GM19438 (cell line): ENCODE results near the gene TTC9B.
"Not testable (repeated sequence)": the region's sequence is repeated elsewhere in the genome, so short reads cannot be mapped to it uniquely, and the experiment has no call there.

Source experiments
- ATAC-seq: cut with Tn5 transposase; IDR thresholded peaks from one replicate; pipeline ENCODE4 v1.9.1; 2021; ENCODE audit warnings: low read depth; ENCODE audit not compliant: unreplicated experiment

TTC9B gene

GRCh38 chr19:40234429-40235237 lies 16.4 kb upstream of the TTC9B start:
- ATAC-seq, result no peak

DNA sequence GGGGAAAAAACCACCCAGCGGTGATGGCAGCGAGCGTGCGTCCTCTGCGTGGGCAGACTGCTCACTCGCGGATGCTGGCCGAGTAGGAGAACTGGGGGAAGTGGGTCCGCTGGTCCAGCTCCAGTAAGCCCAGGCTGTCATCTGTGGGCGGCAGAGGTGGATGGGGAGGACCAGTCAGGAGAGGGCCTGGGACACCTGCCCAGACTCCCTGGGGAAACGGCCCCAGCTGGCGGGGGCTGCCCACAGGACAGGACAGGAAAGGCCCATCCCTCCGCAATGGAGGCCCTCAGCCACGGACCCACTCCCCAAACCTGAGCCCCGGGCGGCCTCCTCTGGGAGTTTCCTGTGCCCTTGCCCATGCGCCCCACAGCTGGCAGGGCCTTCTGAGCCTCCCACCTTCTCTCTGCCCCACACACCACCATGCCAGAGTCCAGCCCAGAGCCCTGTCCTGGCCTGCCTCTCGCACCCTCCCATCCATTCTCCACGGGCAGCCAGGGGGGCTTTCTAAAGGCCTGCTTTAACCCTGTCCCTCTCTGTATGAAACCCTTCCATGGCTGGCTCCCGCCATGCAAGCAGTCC lies 15.7 kb upstream of the TTC9B start:
- no peak for ATAC-seq

DNA sequence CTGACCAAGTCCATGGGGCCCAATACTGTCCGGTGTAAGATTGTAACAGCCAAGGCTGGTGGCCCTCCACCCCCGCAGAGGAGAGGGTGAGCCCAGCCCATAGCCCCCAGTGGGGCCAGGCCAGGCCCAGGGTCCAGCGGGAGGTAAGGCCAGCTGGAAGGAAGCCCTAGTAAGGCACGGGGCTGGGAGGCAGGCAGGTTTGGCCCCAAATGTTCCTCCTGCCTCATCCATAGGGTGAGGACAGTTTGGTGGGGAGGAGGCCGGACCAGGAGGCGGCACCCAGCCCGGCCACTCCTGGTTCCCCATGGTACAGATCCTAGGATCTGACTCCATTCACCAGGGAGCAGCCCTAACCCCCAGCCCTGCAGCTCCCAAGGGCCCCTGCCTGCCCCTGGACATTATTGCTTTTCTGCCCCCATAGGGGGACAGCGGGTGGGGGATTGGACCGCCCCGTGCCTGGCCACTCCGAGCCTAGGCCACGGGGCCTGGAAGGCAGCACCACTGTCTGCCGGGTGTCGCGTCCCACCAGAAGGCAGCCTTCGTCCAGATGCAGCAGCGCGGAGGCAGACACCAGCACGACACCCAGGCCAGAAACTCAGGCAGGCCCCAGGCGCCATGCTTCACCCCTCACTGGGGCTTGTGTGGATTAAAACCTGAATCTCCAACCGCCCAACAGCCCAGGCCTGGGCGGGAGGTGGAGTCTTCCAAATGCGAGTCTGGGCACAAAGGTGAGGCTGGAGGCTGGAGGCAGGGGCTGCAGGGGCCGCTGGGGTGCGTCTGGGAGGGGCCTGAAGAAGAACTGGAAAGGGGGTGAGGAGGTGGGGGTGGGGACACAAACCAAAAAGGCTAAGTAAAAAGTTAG lies 15.0 kb upstream of the TTC9B start:
- no peak for ATAC-seq

DNA sequence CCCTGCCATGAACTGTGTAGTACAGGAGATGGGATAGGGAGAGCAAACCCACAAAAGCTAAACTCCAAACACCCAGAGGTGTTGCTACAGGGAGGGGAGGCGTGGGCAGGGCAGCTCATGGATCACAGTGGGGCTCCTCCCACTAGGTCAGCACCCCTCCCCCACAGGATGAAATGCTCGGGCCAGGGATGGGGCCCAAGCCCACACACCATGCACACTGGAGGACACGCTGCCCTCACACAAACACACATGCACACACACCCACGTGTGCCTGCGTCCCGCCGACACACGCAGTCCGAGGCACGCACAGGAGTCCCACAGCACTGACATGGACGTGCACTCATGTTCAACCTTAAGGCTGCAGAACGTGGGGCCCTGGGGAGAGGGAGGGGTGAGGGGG lies 14.3 kb upstream of the TTC9B start:
- no peak for ATAC-seq

- ATAC-seq, result no peak
These were observed 13.6 kb upstream of the TTC9B start for GRCh38 chr19:40231544-40232424.

- no peak for ATAC-seq
These were observed 12.9 kb upstream of the TTC9B start for GRCh38 chr19:40231057-40231456.

GRCh38 chr19:40229926-40230417 lies 11.8 kb upstream of the TTC9B start:
- no peak for ATAC-seq

DNA sequence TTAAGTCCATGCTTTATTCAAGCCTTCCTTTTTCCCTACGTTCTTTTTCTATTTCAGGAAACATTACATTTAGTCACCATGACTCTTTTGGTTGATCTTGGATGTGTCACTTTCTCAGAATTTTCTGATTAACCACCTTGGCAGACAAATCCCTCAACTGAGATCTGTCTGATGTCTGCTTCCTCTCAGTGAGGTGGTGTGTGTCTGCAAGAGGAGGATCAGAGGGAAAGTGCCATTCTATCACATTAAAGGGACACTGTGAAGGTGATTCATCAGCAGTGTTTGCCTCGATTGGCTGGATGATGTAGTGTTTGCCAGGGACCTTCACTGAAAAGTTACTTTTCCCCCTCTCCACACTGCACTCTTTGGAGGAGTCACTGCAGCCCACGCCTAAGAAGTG lies 11.3 kb upstream of the TTC9B start:
- no peak for ATAC-seq

- no peak for ATAC-seq
These were observed 10.7 kb upstream of the TTC9B start for GRCh38 chr19:40228863-40229262.

DNA sequence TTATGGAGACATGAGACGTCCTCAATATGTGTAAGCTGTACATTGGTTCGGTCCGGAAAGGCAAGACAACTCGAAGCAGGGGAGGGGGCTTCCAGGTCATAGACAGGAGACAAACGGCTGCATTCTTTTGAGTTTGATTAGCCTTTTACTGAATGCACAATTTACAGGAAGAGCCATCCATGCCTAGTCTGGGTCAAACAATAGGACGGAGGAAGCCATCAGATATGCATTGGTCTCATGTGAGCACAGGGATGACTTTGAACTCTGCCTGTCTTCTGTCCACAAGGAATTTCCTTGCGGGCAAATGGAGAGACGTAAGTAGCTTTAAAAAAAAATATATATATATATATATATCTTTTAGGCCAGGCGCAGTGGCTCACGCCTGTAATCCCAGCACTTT lies 10.2 kb upstream of the TTC9B start:
- ATAC-seq, result no peak

DNA sequence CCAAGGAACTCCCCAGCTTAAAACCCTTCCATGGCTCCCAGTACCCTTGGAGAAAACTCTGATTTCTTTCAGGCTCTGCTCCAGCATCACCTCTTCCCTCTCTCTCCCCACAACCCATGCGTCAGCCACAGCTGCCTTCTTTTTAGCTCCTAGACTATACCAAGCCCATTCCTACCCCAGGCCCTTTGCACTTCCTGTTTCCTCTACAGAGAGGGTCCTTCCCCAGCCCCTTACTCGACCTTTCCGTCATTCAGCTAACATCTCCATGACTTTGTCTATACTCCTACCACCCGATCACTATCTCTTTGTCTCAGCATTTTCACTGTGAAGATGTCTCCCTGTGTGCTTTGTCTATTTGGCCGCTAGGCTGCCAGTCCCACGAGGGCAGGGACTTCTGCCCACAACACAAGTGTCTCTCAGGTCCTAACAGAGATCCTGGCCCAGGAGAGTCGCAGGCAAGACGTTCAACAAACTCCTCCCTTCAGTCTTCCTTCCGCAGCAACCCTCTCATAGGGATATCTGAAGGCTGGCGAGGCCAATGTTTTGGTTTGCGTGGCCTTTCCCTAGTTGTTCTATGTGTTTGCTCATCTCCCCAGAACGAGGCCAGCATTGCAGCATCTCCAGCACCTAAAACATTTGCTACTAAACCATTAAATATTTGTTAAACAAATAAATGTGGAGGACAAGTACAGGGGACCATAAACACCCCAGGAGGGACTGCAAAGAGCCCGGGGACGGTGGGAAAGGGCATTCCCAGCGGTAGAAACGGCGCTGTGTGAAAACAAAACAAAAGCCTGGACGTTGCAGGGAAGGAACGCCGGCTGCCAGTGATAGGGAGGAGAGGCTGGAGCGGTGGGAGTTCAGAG lies 7.5 kb upstream of the TTC9B start:
- no peak for ATAC-seq

- ATAC-seq, result no peak
These were observed 6.4 kb upstream of the TTC9B start for GRCh38 chr19:40224342-40225150.

- ATAC-seq, result no peak
These were observed 5.1 kb upstream of the TTC9B start for GRCh38 chr19:40223135-40223822.

DNA sequence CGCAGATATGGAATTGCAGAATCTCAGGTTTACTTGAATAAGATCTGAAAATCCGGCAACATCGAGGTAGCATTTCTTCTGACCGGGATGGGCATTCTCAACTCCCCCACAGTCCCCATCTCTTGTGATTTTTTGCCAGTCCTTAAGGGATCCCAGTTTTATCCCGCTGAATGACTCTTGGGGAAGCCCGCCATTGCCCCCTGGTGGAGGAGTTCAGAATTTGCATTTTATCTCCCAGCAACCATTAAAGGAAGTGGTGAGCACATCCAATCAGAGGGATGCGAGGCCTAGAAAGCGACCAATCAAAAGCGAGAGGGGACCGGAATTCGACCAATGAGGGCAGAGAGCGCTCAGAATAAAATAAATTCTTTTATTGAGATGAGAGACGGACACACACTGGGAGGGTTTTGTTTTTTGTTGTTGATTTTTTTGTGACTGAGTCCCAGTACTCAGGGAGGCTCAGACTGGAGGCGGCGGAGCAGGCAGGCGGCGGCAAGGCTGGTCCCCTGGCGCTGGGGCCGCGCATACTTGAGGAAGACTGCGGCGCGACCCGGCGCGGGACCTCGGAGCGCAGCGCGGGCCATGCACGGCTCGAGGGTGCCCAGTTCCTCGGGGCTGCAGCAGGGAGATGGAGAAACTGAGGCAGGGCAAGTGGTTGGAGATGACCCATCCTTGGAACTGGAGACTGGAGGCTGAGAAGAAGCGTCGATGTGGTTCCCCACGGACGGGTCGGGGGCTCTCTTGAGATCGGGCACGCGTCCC lies 3.9 kb upstream of the TTC9B start:
- no peak for ATAC-seq

- no peak for ATAC-seq
These were observed 2.5 kb upstream of the TTC9B start for GRCh38 chr19:40220674-40221073.

GRCh38 chr19:40219721-40220276 lies 1.6 kb upstream of the TTC9B start:
- no peak for ATAC-seq

DNA sequence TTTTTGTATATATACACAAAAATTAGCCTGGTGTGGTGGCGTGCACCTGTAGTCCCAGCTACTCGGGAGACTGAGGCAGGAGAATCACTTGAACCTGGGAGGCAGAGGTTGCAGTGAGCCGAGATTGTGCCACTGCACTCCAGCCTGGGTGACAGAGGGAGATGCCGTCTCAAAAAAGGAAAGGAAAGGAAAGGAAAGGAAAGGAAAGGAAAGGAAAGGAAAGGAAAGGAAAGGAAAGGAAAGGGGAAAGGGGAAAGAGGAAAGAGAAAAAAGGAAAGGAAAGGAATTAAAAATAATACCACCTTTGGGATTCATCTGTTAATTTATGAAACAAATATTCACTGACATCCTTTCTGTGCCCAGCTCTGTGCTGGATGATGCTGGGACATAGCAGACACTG lies 845 bp upstream of the TTC9B start:
- not testable (repeated sequence) for ATAC-seq
